Fibroblast of the aortic adventitia (primary cell): ENCODE results near the gene ARHGAP26. TPM values are rescaled to one million over a fixed set of nuclear protein-coding genes. Genes with fewer than 3 reads are reported as not detected.

Source experiments
- DNase-seq: peaks from one replicate; pipeline ENCODE4 v3.0.0-alpha.2; 2010; ENCODE audit warnings: low read depth
- H3K4me3 ChIP-seq: 2 replicates; pipeline ENCODE4 v1.5.1; 2011; ENCODE audit warnings: low read depth, mild to moderate bottlenecking, control low read depth, low read length, moderate library complexity
- CTCF ChIP-seq: IDR thresholded peaks from 2 replicates; pipeline ENCODE4 v1.5.1; 2011; ENCODE audit warnings: mild to moderate bottlenecking, low read length, control low read depth, inconsistent platforms; ENCODE audit not compliant: insufficient read depth
- total RNA-seq: library from RNA; depleted of rRNA; stranded (reverse); fragments of >200 nt; gene quantifications from 2 replicates; pipeline ENCODE4 v1.2.3, GENCODE V29; 2012; ENCODE audit warnings: low replicate concordance

ARHGAP26 gene
- total RNA-seq, 1 donor, result 9.0 TPM

GRCh38 chr5:143071927-143072326 lies 301.8 kb downstream of the ARHGAP26 start:
- no peak for TF ChIP-seq CTCF
- no peak overlapping the region for H3K4me3 ChIP-seq
- no peak for DNase-seq

- no peak for DNase-seq
- no peak for TF ChIP-seq CTCF
- no peak overlapping the region for H3K4me3 ChIP-seq
Observed at GRCh38 chr5:143072734-143073133, 302.6 kb downstream of the ARHGAP26 start.

- DNase-seq, result no peak
- no peak for TF ChIP-seq CTCF
- no peak overlapping the region for H3K4me3 ChIP-seq
Observed at GRCh38 chr5:143073766-143074165, 303.6 kb downstream of the ARHGAP26 start.

- TF ChIP-seq CTCF, result no peak
- DNase-seq, result peak; percentile 33
- no peak overlapping the region for H3K4me3 ChIP-seq
Observed at GRCh38 chr5:143074414-143074996, 304.3 kb downstream of the ARHGAP26 start.

GRCh38 chr5:143076377-143076776 lies 306.2 kb downstream of the ARHGAP26 start:
- no peak for TF ChIP-seq CTCF
- DNase-seq, result no peak
- no peak overlapping the region for H3K4me3 ChIP-seq

- no peak for TF ChIP-seq CTCF
- no peak overlapping the region for H3K4me3 ChIP-seq
- DNase-seq, result no peak
Observed at GRCh38 chr5:143077453-143078103, 307.4 kb downstream of the ARHGAP26 start.
